IMR-90 (cell line): Measurements from ENCODE around the gene MRC2. TPM values are rescaled to one million over a fixed set of nuclear protein-coding genes. Genes with fewer than 3 reads are reported as not detected.

Source experiments
- ATAC-seq: fragments of 200-7000 bp; cut with Tn5 transposase; 2 replicates; pipeline ENCODE4 v1.9.1; 2020; ENCODE audit warnings: low read depth, mild to moderate bottlenecking, moderate library complexity
- BruUV-seq: library from RNA; stranded (reverse); fragments of 400-500 nt; replicated peaks from 2 replicates; lab custom pipeline; 2021; lab: Mats Ljungman, UMichigan
- CTCF ChIA-PET: fragments of 300-600 bp; formaldehyde crosslinking; extraction: SDS; loops from one replicate; lab custom pipeline; 2021; ENCODE audit warnings: antibody characterized with exemption; lab: Yijun Ruan, JAX
- POLR2A ChIA-PET: fragments of 300-600 bp; sonication (Branson Sonifier 250); formaldehyde crosslinking; loops from one replicate; lab custom pipeline; 2022; ENCODE audit warnings: antibody characterized with exemption; ENCODE audit not compliant: unreplicated experiment; lab: Charles Lee
- DNase-seq: peaks from one replicate; pipeline ENCODE4 v3.0.0; 2013
- H2AFZ ChIP-seq: replicated peaks from 2 replicates; pipeline ENCODE3; 2013; ENCODE audit warnings: low read length, mild to moderate bottlenecking; ENCODE audit not compliant: poor library complexity
- H2AK5ac ChIP-seq: 2 replicates; pipeline ENCODE4 v1.6.1; 2013; ENCODE audit warnings: low read depth, low read length, inconsistent platforms
- H2AK9ac ChIP-seq: replicated peaks from 2 replicates; pipeline ENCODE3; 2013; ENCODE audit warnings: mild to moderate bottlenecking, low read depth, low read length, moderate library complexity; ENCODE audit not compliant: poor library complexity
- H2BK120ac ChIP-seq: 2 replicates; pipeline ENCODE4 v1.6.1; 2013; ENCODE audit warnings: low read depth, low read length, inconsistent platforms
- H2BK15ac ChIP-seq: 3 replicates; pipeline ENCODE4 v1.6.1; 2013; ENCODE audit warnings: low read depth, low read length, inconsistent platforms
- H2BK20ac ChIP-seq: 2 replicates; pipeline ENCODE4 v1.6.1; 2013; ENCODE audit warnings: low read depth, mild to moderate bottlenecking, inconsistent platforms, low read length, moderate library complexity
- H2BK5ac ChIP-seq: 2 replicates; pipeline ENCODE4 v1.6.1; 2013; ENCODE audit warnings: mild to moderate bottlenecking, low read depth, low read length, inconsistent platforms; ENCODE audit not compliant: poor library complexity, severe bottlenecking
- H3K14ac ChIP-seq: replicated peaks from 2 replicates; pipeline ENCODE4 v1.6.1; 2013; ENCODE audit warnings: low read depth, low read length, inconsistent platforms
- H3K18ac ChIP-seq: 2 replicates; pipeline ENCODE4 v1.6.1; 2013; ENCODE audit warnings: low read depth, low read length, control low read depth
- H3K23ac ChIP-seq: 2 replicates; pipeline ENCODE4 v1.6.1; 2013; ENCODE audit warnings: low read depth, low read length, inconsistent platforms
- H3K27ac ChIP-seq: 2 replicates; pipeline ENCODE4 v1.5.1; 2013; ENCODE audit warnings: mild to moderate bottlenecking, control low read depth, low read length; ENCODE audit not compliant: insufficient read depth
- H3K27me3 ChIP-seq: 2 replicates; pipeline ENCODE4 v1.6.1; 2013; ENCODE audit warnings: low read length; ENCODE audit not compliant: control insufficient read depth, insufficient read depth
- H3K36me3 ChIP-seq: 2 replicates; pipeline ENCODE4 v1.6.1; 2013; ENCODE audit warnings: low read length, mixed read lengths; ENCODE audit not compliant: control insufficient read depth, insufficient read depth
- H3K4ac ChIP-seq: 2 replicates; pipeline ENCODE4 v1.6.1; 2013; ENCODE audit warnings: low read depth, low read length, inconsistent platforms
- H3K4me1 ChIP-seq: 2 replicates; pipeline ENCODE4 v1.6.1; 2013; ENCODE audit warnings: low read length, mixed read lengths; ENCODE audit not compliant: control insufficient read depth, insufficient read depth
- H3K4me2 ChIP-seq: 2 replicates; pipeline ENCODE4 v1.6.1; 2013; ENCODE audit warnings: low read depth, mild to moderate bottlenecking, control low read depth, low read length, moderate library complexity
- H3K4me3 ChIP-seq: 2 replicates; pipeline ENCODE4 v1.5.1; 2013; ENCODE audit warnings: low read depth, mild to moderate bottlenecking, control low read depth, low read length, moderate library complexity; ENCODE audit not compliant: insufficient read depth
- H3K56ac ChIP-seq: 2 replicates; pipeline ENCODE4 v1.6.1; 2013; ENCODE audit warnings: low read length, inconsistent platforms; ENCODE audit not compliant: insufficient read depth; ENCODE audit errors: extremely low read depth
- H3K79me1 ChIP-seq, 2 experiments: 2 replicates each; pipeline ENCODE4 v1.6.1; 2013; ENCODE audit warnings: low read length in 2 of 2, inconsistent platforms in 1 of 2, low read depth in 1 of 2
- H3K9ac ChIP-seq: 2 replicates; pipeline ENCODE4 v1.6.1; 2013; ENCODE audit warnings: low read depth, low read length, control low read depth
- H3K9me1 ChIP-seq: 2 replicates; pipeline ENCODE4 v1.6.1; 2013; ENCODE audit warnings: low read length, inconsistent platforms; ENCODE audit not compliant: insufficient read depth
- H3K9me3 ChIP-seq: 2 replicates; pipeline ENCODE4 v1.6.1; 2013; ENCODE audit warnings: low read length; ENCODE audit not compliant: control insufficient read depth, insufficient read depth
- H4K20me1 ChIP-seq: 2 replicates; pipeline ENCODE4 v1.6.1; 2013; ENCODE audit warnings: low read length, inconsistent platforms; ENCODE audit not compliant: insufficient read depth
- H4K5ac ChIP-seq: 2 replicates; pipeline ENCODE4 v1.6.1; 2013; ENCODE audit warnings: mild to moderate bottlenecking, low read depth, low read length, control low read depth
- H4K8ac ChIP-seq, 2 experiments: 2 replicates each; pipeline ENCODE4 v1.6.1; 2013; ENCODE audit warnings: low read depth in 2 of 2, low read length in 2 of 2, control low read depth in 1 of 2, inconsistent platforms in 1 of 2
- H4K91ac ChIP-seq: 2 replicates; pipeline ENCODE4 v1.6.1; 2013; ENCODE audit warnings: low read depth, low read length, inconsistent platforms; ENCODE audit not compliant: insufficient read depth
- BHLHE40 ChIP-seq: fragments of 150-350 bp; IDR thresholded peaks from 2 replicates; pipeline ENCODE4 v1.6.1; 2016; ENCODE audit warnings: mild to moderate bottlenecking, low read depth, low read length
- CEBPB ChIP-seq: IDR thresholded peaks from 2 replicates; pipeline ENCODE4 v1.6.1; 2012; ENCODE audit warnings: low read depth, low read length, improper control_type of control experiment
- CHD1 ChIP-seq: IDR thresholded peaks from 2 replicates; pipeline ENCODE4 v1.6.1; 2012; ENCODE audit warnings: low read depth, low read length, improper control_type of control experiment
- CTCF ChIP-seq: conservative IDR thresholded peaks from 2 replicates; pipeline ENCODE4 v1.5.1; 2012; ENCODE audit warnings: mild to moderate bottlenecking, low read depth, low read length, improper control_type of control experiment
- ELK1 ChIP-seq: fragments of 150-350 bp; IDR thresholded peaks from 2 replicates; pipeline ENCODE4 v1.6.1; 2016; ENCODE audit warnings: low read depth, mild to moderate bottlenecking, low read length, moderate library complexity, borderline replicate concordance
- FOS ChIP-seq: fragments of 150-350 bp; IDR thresholded peaks from 2 replicates; pipeline ENCODE4 v1.6.1; 2016; ENCODE audit warnings: low read depth, low read length
- MAFK ChIP-seq: IDR thresholded peaks from 2 replicates; pipeline ENCODE4 v1.6.1; 2012; ENCODE audit warnings: low read depth, low read length, improper control_type of control experiment
- MAZ ChIP-seq: IDR thresholded peaks from 2 replicates; pipeline ENCODE4 v1.6.1; 2012; ENCODE audit warnings: low read depth, mild to moderate bottlenecking, low read length, improper control_type of control experiment, moderate library complexity, borderline replicate concordance
- MXI1 ChIP-seq: IDR thresholded peaks from 2 replicates; pipeline ENCODE4 v1.6.1; 2012; ENCODE audit warnings: low read depth, mild to moderate bottlenecking, low read length, moderate library complexity, borderline replicate concordance
- NFE2L2 ChIP-seq: fragments of 150-350 bp; IDR thresholded peaks from 2 replicates; pipeline ENCODE4 v1.6.1; 2016; ENCODE audit warnings: low read depth, mild to moderate bottlenecking, low read length
- POLR2A ChIP-seq: IDR thresholded peaks from 2 replicates; pipeline ENCODE4 v1.6.1; 2012; ENCODE audit warnings: mild to moderate bottlenecking, low read depth, low read length
- RAD21 ChIP-seq: IDR thresholded peaks from 2 replicates; pipeline ENCODE4 v1.6.1; 2012; ENCODE audit warnings: low read length, improper control_type of control experiment
- RCOR1 ChIP-seq: IDR thresholded peaks from 2 replicates; pipeline ENCODE4 v1.6.1; 2012; ENCODE audit warnings: mild to moderate bottlenecking, low read length, improper control_type of control experiment; ENCODE audit not compliant: insufficient replicate concordance
- RFX5 ChIP-seq: IDR thresholded peaks from 2 replicates; pipeline ENCODE4 v1.8.0; 2012; ENCODE audit warnings: low read depth, mild to moderate bottlenecking, low read length, moderate library complexity
- SMC3 ChIP-seq: fragments of 150-350 bp; IDR thresholded peaks from 2 replicates; pipeline ENCODE4 v1.6.1; 2016; ENCODE audit warnings: low read depth, mild to moderate bottlenecking, antibody characterized with exemption, low read length, moderate library complexity
- USF2 ChIP-seq: fragments of 150-350 bp; IDR thresholded peaks from 2 replicates; pipeline ENCODE4 v1.6.1; 2017; ENCODE audit warnings: mild to moderate bottlenecking, antibody characterized with exemption, low read length, low read depth
- WGBS, 2 experiments: methylation state at CpG; one replicate each; pipeline versions ENCODE4 v1.1.5 to v1.1.7; 2013; ENCODE audit warnings: missing lambda C conversion rate in 2 of 2; ENCODE audit not compliant: insufficient read length in 1 of 2; ENCODE audit errors: extremely low coverage in 2 of 2; 5-methylcytosine and 5-hydroxymethylcytosine counted together
- dilution Hi-C: fragments of 300-500 bp; cut with HindIII; formaldehyde crosslinking; loops from one replicate; pipeline ENCODE4 v1.14.3; 2018; ENCODE audit warnings: low sequenced_read_pairs; ENCODE audit not compliant: unreplicated experiment
- in situ Hi-C: fragments of 300-500 bp; cut with MboI; formaldehyde crosslinking; loops from 3 replicates; pipeline ENCODE4 v1.14.3; 2019; ENCODE audit warnings: low sequenced_read_pairs, inconsistent platforms, mixed read lengths
- intact Hi-C: fragments of 100-400 bp; cut with micrococcal nuclease; formaldehyde crosslinking; loops from 2 replicates; pipeline ENCODE4 v1.10.0; 2022
- polyA plus RNA-seq, 3 experiments: library from polyadenylated mRNA; depleted of rRNA; stranded (reverse); fragments of >200 nt; gene quantifications; 2 replicates each; pipeline ENCODE4 v1.2.3, GENCODE V29; 2012; ENCODE audit warnings: low replicate concordance in 1 of 3
- total RNA-seq: library from RNA; depleted of rRNA; stranded (reverse); fragments of >200 nt; gene quantifications from 2 replicates; pipeline ENCODE4 v1.2.3, GENCODE V29; 2012

Gene MRC2
- total and polyA plus RNA-seq, 2 of the 4 experiments (the other 2 are of a cell fraction) = 39.3 to 137 TPM

GRCh38 chr17:62702746-62703260 lies 75.3 kb downstream of the MRC2 start:
- Histone ChIP-seq H3K9ac (no peak overlapping the region), H2BK120ac (peak overlapping the region; percentile 98), H2BK5ac (no peak overlapping the region), H2AK5ac (peak overlapping the region; percentile 77), H2AFZ (no peak overlapping the region), H2BK20ac (peak overlapping the region; percentile 98), H2BK15ac (peak overlapping the region; percentile 88; the same call in 2 of the 3 replicates), H3K23ac (no peak overlapping the region), H3K27me3 (no peaks in the 10 kb centered on the region), H3K4me3 (no peak overlapping the region), H3K9me1 (0 out of 2 replicates have a peak, but pooled peaks cover 10% of the 10 kb centered on the region), H2AK9ac (peak overlapping the region; percentile 35), H3K9me3 (no peaks in the 10 kb centered on the region), H3K56ac (no peak overlapping the region), H4K20me1 (no peaks in the 10 kb centered on the region), H3K18ac (no peak overlapping the region; the same call in 1 of the 2 replicates), H3K36me3 (no peaks in the 10 kb centered on the region), H4K91ac (peak overlapping the region; percentile 97; the same call in 1 of the 2 replicates), H3K79me1 (peaks cover 11 to 34% of the 10 kb centered on the region in 2 experiments; a peak in 3 of 4 replicates), H4K8ac (peak overlapping the region; percentile 74 to 94; a peak in 3 of 4 replicates), H3K4ac (peak overlapping the region; percentile 94), H3K14ac (no peak overlapping the region; the same call in 1 of the 2 replicates), H3K4me1 (peaks cover 24% of the 10 kb centered on the region), H3K27ac (no peak overlapping the region), H3K4me2 (no peak overlapping the region), H4K5ac (no peak overlapping the region)
- in situ Hi-C loops (no loop called here), dilution Hi-C loops (no loop called here), intact Hi-C loops (loop anchor here (1.0 kb wide), 2 partner anchors 265 to 379 kb away; no protein-coding TSS in a partner anchor)
- TF ChIP-seq CEBPB (no peak), MXI1 (no peak), POLR2A (no peak), USF2 (no peak), RCOR1 (no peak), BHLHE40 (no peak), NFE2L2 (no peak), MAFK (no peak), CTCF (no peak), ELK1 (no peak), FOS (no peak), CHD1 (no peak), RAD21 (no peak), SMC3 (no peak), MAZ (no peak), RFX5 (no peak)
- no TSS peak for BruUV-seq
- DNase-seq (no peak), ATAC-seq (no peak)
- ChIA-PET CTCF (interaction anchor here (1.0 kb wide), 1 partner anchor 265 kb away, joined by 3 read pairs; no protein-coding TSS in a partner anchor), POLR2A (no interaction called here)
- no CpG with 5 or more reads among the region's 6 CpGs for WGBS, 2 experiments
